Endothelial cell of umbilical vein (primary cell): Measurements from ENCODE around the gene PRUNE1. TPM values are rescaled to one million over a fixed set of nuclear protein-coding genes. Genes with fewer than 3 reads are reported as not detected.

Source experiments
- BruUV-seq: library from RNA; stranded (reverse); fragments of 400-500 nt; replicated peaks from 2 replicates; lab custom pipeline; 2021; lab: Mats Ljungman, UMichigan
- CTCF ChIA-PET: fragments of 300-600, 350-600 bp; sonication (Branson Sonifier 250); formaldehyde crosslinking; loops from one replicate; lab custom pipeline; 2021; ENCODE audit warnings: antibody characterized with exemption, inconsistent platforms; lab: Charles Lee
- POLR2A ChIA-PET: fragments of 300-600, 350-600 bp; sonication (Branson Sonifier 250); formaldehyde crosslinking; loops from one replicate; lab custom pipeline; 2021; ENCODE audit warnings: antibody characterized with exemption, inconsistent platforms; lab: Charles Lee
- DNase-seq: peaks from one replicate; pipeline ENCODE4 v3.0.0-alpha.2; 2011; ENCODE audit warnings: low read depth, low spot score
- FAIRE-seq: peaks from 2 replicates; lab custom pipeline; 2011; peaks lifted over from hg19 to GRCh38; lab: Jason Lieb, UNC
- H2AFZ ChIP-seq: 2 replicates; pipeline ENCODE4 v1.6.0; 2012; ENCODE audit warnings: low read depth, low read length, control low read depth, inconsistent platforms
- H3K27ac ChIP-seq: 2 replicates; pipeline ENCODE4 v1.5.1; 2011; ENCODE audit warnings: low read depth, mild to moderate bottlenecking, control low read depth, low read length, moderate library complexity; ENCODE audit not compliant: insufficient read depth
- H3K27me3 ChIP-seq, 2 experiments: 2 replicates each; pipeline versions ENCODE4 v1.6.0 to v1.6.1; 2011; ENCODE audit warnings: low read length in 2 of 2, mixed read lengths in 1 of 2; ENCODE audit not compliant: control insufficient read depth in 2 of 2, insufficient read depth in 2 of 2
- H3K36me3 ChIP-seq, 2 experiments: 2 replicates in 1 of 2; 3 replicates in 1 of 2; pipeline ENCODE4 v1.5.1; 2011; ENCODE audit warnings: low read length in 2 of 2, mild to moderate bottlenecking in 1 of 2, moderate library complexity in 1 of 2; ENCODE audit not compliant: control insufficient read depth in 2 of 2, insufficient read depth in 2 of 2; ENCODE audit errors: extremely low read depth in 1 of 2
- H3K4me1 ChIP-seq: 3 replicates; pipeline ENCODE4 v1.5.1; 2011; ENCODE audit warnings: mild to moderate bottlenecking, low read length; ENCODE audit not compliant: control insufficient read depth, insufficient read depth; ENCODE audit errors: extremely low read depth
- H3K4me2 ChIP-seq: 2 replicates; pipeline ENCODE4 v1.6.1; 2011; ENCODE audit warnings: low read length, control low read depth, mixed read lengths; ENCODE audit not compliant: insufficient read depth
- H3K4me3 ChIP-seq, 3 experiments: fragments of 200-600 bp in 1 of 3; sonication (generic), shearing (Covaris generic) in 1 of 3; replicated peaks in 1 of 3; 2 replicates each; pipeline ENCODE4 v1.5.1; 2011 to 2016; ENCODE audit warnings: control low read depth in 3 of 3, low read length in 3 of 3, mild to moderate bottlenecking in 2 of 3, inconsistent platforms in 1 of 3, low read depth in 1 of 3, moderate library complexity in 1 of 3; ENCODE audit not compliant: insufficient read depth in 1 of 3
- H3K79me2 ChIP-seq: 2 replicates; pipeline ENCODE4 v1.6.0; 2012; ENCODE audit warnings: low read length, inconsistent platforms; ENCODE audit not compliant: control insufficient read depth, insufficient read depth
- H3K9ac ChIP-seq: replicated peaks from 2 replicates; pipeline ENCODE3; 2011; ENCODE audit warnings: low read length, control low read depth; ENCODE audit not compliant: insufficient read depth; ENCODE audit errors: extremely low read depth
- H3K9me1 ChIP-seq: replicated peaks from 3 replicates; pipeline ENCODE4 v1.6.0; 2011; ENCODE audit warnings: mild to moderate bottlenecking, low read length; ENCODE audit not compliant: control insufficient read depth, insufficient read depth; ENCODE audit errors: extremely low read depth
- H3K9me3 ChIP-seq: replicated peaks from 2 replicates; pipeline ENCODE4 v1.5.1; 2012; ENCODE audit warnings: low read length, inconsistent platforms; ENCODE audit not compliant: control insufficient read depth, insufficient read depth
- H4K20me1 ChIP-seq: replicated peaks from 2 replicates; pipeline ENCODE3; 2011; ENCODE audit warnings: mild to moderate bottlenecking, low read length; ENCODE audit not compliant: control insufficient read depth, insufficient read depth; ENCODE audit errors: extremely low read depth
- EZH2 ChIP-seq: IDR thresholded peaks from 2 replicates; pipeline ENCODE4 v1.6.1; 2012; ENCODE audit warnings: borderline replicate concordance, low read depth, mild to moderate bottlenecking, moderate library complexity, low read length, inconsistent platforms; ENCODE audit not compliant: severe bottlenecking
- GATA2 ChIP-seq: IDR thresholded peaks from 2 replicates; pipeline ENCODE4 v1.7.0; 2011; ENCODE audit warnings: low read depth, mild to moderate bottlenecking, moderate library complexity, mixed read lengths, low read length; ENCODE audit not compliant: insufficient read length, insufficient read depth
- JUN ChIP-seq: IDR thresholded peaks from 2 replicates; pipeline ENCODE4 v1.6.1; 2011; ENCODE audit warnings: borderline replicate concordance, low read depth; ENCODE audit not compliant: insufficient read length, insufficient read depth
- POLR2A ChIP-seq: IDR thresholded peaks from 2 replicates; pipeline ENCODE4 v1.6.1; 2012; ENCODE audit warnings: low read depth, mild to moderate bottlenecking, control low read depth, low read length
- dilution Hi-C: fragments of 300-500 bp; cut with MboI; formaldehyde crosslinking; loops from one replicate; pipeline ENCODE4 v1.15.0; 2019; ENCODE audit warnings: low sequenced_read_pairs; ENCODE audit not compliant: extremely low pct_ligation_motif_present
- intact Hi-C: fragments of 100-400 bp; cut with micrococcal nuclease; formaldehyde crosslinking; loops from one replicate; pipeline ENCODE4 v1.10.0; 2022
- polyA plus RNA-seq, 4 experiments: library from polyadenylated mRNA; depleted of rRNA in 3 of 4; stranded (reverse) in 3 of 4; unstranded in 1 of 4; fragments of >200 nt; gene quantifications; 2 replicates each; pipeline versions ENCODE4 v1.2.1 to v1.2.3, GENCODE V29; 2011 to 2012; ENCODE audit warnings: missing spikeins in 1 of 4
- total RNA-seq: library from RNA; stranded (reverse); gene quantifications from 2 replicates; pipeline ENCODE4 v1.2.3, GENCODE V29; 2021
- TF ChIP-seq, protein P1 (sequence below), 2 donors: IDR thresholded peaks; 1 replicate in 1 of 2; 2 replicates in 1 of 2; pipeline ENCODE4 v1.5.1; 2011; ENCODE audit warnings: low read length in 2 of 2, mild to moderate bottlenecking in 2 of 2, moderate library complexity in 2 of 2, control low read depth in 1 of 2, inconsistent platforms in 1 of 2, low read depth in 1 of 2; ENCODE audit not compliant: insufficient read depth in 1 of 2; ENCODE audit errors: extremely low read depth in 1 of 2

Gene PRUNE1
- total and polyA plus RNA-seq, 2 donors (not counting 3 experiments of a cell fraction or from before 2014, with no cell fraction given): 8.6 to 17.5 TPM

DNA sequence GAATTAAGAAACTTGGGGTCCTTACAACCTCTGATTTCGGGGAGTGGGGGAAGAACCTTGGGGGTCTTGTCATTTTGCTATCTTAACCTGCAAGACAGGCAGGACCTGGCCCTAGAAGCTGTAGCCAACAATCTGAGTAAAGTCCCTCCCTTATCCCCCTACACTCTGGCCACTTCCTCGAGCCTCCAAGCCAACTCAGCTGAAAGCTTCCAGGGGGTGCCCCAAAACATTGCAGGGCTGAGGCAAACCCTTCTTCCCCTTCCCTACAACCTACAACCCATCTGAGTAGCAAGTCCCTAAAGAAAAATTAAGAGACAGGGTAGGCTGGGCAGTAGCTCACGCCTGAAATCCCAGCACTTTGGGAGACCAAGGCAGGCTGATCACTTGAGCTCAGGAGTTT is 38.6 kb upstream of the PRUNE1 start:
- Histone ChIP-seq H3K9me1 (no peaks in the 10 kb centered on the region), H3K79me2 (peaks cover 57% of the 10 kb centered on the region), H3K4me3 (no peak overlapping the region), H3K4me1 (peaks cover 15% of the 10 kb centered on the region), H3K27me3 (no peaks in the 10 kb centered on the region), H4K20me1 (no peaks in the 10 kb centered on the region), H3K9me3 (no peaks in the 10 kb centered on the region), H3K4me2 (no peak overlapping the region), H3K27ac (no peak overlapping the region), H3K9ac (no peak overlapping the region), H3K36me3 (peaks cover 23 to 28% of the 10 kb centered on the region in 2 experiments), H2AFZ (no peak overlapping the region)
- ChIA-PET POLR2A (interaction anchor here (0.6 to 0.7 kb wide), 2 partner anchors 25 to 694 kb away, joined by 3 to 9 read pairs; no protein-coding TSS in a partner anchor), CTCF (interaction anchor here (1.3 to 3.3 kb wide), 4 partner anchors 10 to 36 kb away, joined by 6 to 22 read pairs (median 8); partner anchors contain the start of gene MINDY1)
- FAIRE-seq (no peak), DNase-seq (no peak)
- dilution Hi-C loops: no loop called here
- TF ChIP-seq JUN (no peak), POLR2A (no peak), GATA2 (no peak), EZH2 (no peak)
- TF ChIP-seq, protein P1, sequence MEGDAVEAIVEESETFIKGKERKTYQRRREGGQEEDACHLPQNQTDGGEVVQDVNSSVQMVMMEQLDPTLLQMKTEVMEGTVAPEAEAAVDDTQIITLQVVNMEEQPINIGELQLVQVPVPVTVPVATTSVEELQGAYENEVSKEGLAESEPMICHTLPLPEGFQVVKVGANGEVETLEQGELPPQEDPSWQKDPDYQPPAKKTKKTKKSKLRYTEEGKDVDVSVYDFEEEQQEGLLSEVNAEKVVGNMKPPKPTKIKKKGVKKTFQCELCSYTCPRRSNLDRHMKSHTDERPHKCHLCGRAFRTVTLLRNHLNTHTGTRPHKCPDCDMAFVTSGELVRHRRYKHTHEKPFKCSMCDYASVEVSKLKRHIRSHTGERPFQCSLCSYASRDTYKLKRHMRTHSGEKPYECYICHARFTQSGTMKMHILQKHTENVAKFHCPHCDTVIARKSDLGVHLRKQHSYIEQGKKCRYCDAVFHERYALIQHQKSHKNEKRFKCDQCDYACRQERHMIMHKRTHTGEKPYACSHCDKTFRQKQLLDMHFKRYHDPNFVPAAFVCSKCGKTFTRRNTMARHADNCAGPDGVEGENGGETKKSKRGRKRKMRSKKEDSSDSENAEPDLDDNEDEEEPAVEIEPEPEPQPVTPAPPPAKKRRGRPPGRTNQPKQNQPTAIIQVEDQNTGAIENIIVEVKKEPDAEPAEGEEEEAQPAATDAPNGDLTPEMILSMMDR (IDR thresholded peaks at IDR 0.05; ENCODE audit: extremely low read depth in 1 of 2, insufficient read depth in 1 of 2, low read depth in 1 of 2, low read length in 2 of 2): no peak
- intact Hi-C loops: no loop called here
- no TSS peak for BruUV-seq
